ENCODE measurements around the gene USP15. TPM values are rescaled to one million over a fixed set of nuclear protein-coding genes. Genes with fewer than 3 reads are reported as not detected.

Gene USP15
- 25.0 and 25.8 TPM in 2 replicates for total RNA-seq (2021)
- Bru-seq, nascent RNA: percentile 84 among the genes with signal in this experiment
- BruChase-seq, experiment 1, labeled RNA remaining after a 2-hour chase: percentile 70 among the genes with signal in this experiment
- BruChase-seq, experiment 2, labeled RNA remaining after a 6-hour chase: percentile 65 among the genes with signal in this experiment
- long read RNA-seq, full-length matches to known transcripts: 28 of 31 reads
- long read RNA-seq, partial matches to known transcripts: 1 of 31 reads
- long read RNA-seq, other reads (novel, unspliced or antisense): 2 of 31 reads

- intact Hi-C loops (cut with micrococcal nuclease; ENCODE audit: unreplicated experiment): loop anchor here (2.0 to 10.0 kb wide), 2 partner anchors 49 to 205 kb away; partner anchors contain the start of gene MON2
- BruUV-seq (replicated peaks): no TSS peak
- POLR2A ChIA-PET (ENCODE audit: unreplicated experiment): interaction anchor here (0.7 kb wide), 1 partner anchor 207 kb away, joined by 3 read pairs; the partner anchor contains the start of gene MON2
Observed at GRCh38 chr12:62259993-62260732, at the start of gene USP15. Gene USP15 (plus strand): TSS chr12:62260404. CDS start chr12:62260415, 11 bp downstream.

GRCh38 chr12:62210422-62210821, 49.8 kb upstream of the USP15 start:
- DNase-seq: peak in 1 of 2 experiments; percentile 17
- ChIA-PET CTCF (interaction anchor here (0.6 to 0.8 kb wide), 2 partner anchors 228 to 1824 kb away, joined by 3 read pairs; no protein-coding TSS in a partner anchor), POLR2A (ENCODE audit: unreplicated experiment) (no interaction called here)
- Histone ChIP-seq H4K20me1 (ENCODE audit: insufficient read depth) (no peaks in the 10 kb centered on the region), H3K9me3 (ENCODE audit: insufficient read depth, low read depth) (no peaks in the 10 kb centered on the region; the same call in 1 of the 2 replicates), H2AFZ (no peak overlapping the region), H3F3A (ENCODE audit: insufficient read depth, low read depth) (peaks cover 7% of the 10 kb centered on the region; the same call in 1 of the 2 replicates), H3K4me1 (replicated peaks; ENCODE audit: insufficient read depth) (peaks cover 22% of the 10 kb centered on the region), H3K79me2 (ENCODE audit: low read depth) (no peaks in the 10 kb centered on the region), H3K4me2 (peak overlapping the region; percentile 30; the same call in 1 of the 2 replicates), H3K36me3 (ENCODE audit: low read depth) (no peaks in the 10 kb centered on the region), H3K27ac (no peak overlapping the region), H3K4me3 (no peak overlapping the region), H3K9me2 (ENCODE audit: insufficient read depth) (no peaks in the 10 kb centered on the region), H3K27me3 (ENCODE audit: insufficient read depth, low read depth) (no peaks in the 10 kb centered on the region)
- intact Hi-C loops (cut with micrococcal nuclease; ENCODE audit: unreplicated experiment): loop anchor here (2.0 kb wide), 1 partner anchor 50 kb away; the partner anchor contains the start of gene USP15
- peak; percentile 92 for TF ChIP-seq CTCF (conservative IDR thresholded peaks at IDR 0.05)
- TF ChIP-seq EZH2 (IDR thresholded peaks at IDR 0.05; ENCODE audit: low read depth): no peak
- no TSS peak for BruUV-seq (replicated peaks)

More at GRCh38 chr12:62259993-62260732, at the start of gene USP15:
- peaks cover 28% of the 10 kb centered on the region for H3K4me1 ChIP-seq (replicated peaks; ENCODE audit: insufficient read depth)
- TF ChIP-seq CTCF (conservative IDR thresholded peaks at IDR 0.05): peak; percentile 57
- TF ChIP-seq EZH2 (IDR thresholded peaks at IDR 0.05; ENCODE audit: low read depth): no peak
- peaks cover 15% of the 10 kb centered on the region for H4K20me1 ChIP-seq (ENCODE audit: insufficient read depth)
- CTCF ChIA-PET: no interaction called here
- peak within 1 kb of the TSS; percentile 93 for H2AFZ ChIP-seq
- H3K4me2 ChIP-seq: peak within 1 kb of the TSS; percentile 83
- peak within 1 kb of the TSS; percentile 100 for H3K4me3 ChIP-seq
- peak; percentile 83 to 96 for DNase-seq
- H3K27me3 ChIP-seq (ENCODE audit: insufficient read depth, low read depth): no peaks in the 10 kb centered on the region
- H3K27ac ChIP-seq: peak within 1 kb of the TSS; percentile 70
- H3K9me2 ChIP-seq (ENCODE audit: insufficient read depth): no peaks in the 10 kb centered on the region
- H3K9me3 ChIP-seq (ENCODE audit: insufficient read depth, low read depth): no peaks in the 10 kb centered on the region
- H3K79me2 ChIP-seq (ENCODE audit: low read depth): peaks cover 53% of the 10 kb centered on the region
- peaks cover 10% of the 10 kb centered on the region for H3F3A ChIP-seq (ENCODE audit: insufficient read depth, low read depth)
- H3K36me3 ChIP-seq (ENCODE audit: low read depth): no peaks in the 10 kb centered on the region

- no peak for TF ChIP-seq EZH2 (IDR thresholded peaks at IDR 0.05; ENCODE audit: low read depth)
- TF ChIP-seq CTCF (conservative IDR thresholded peaks at IDR 0.05): no peak
- H3K4me3 ChIP-seq: no peak overlapping the region
- POLR2A ChIA-PET (ENCODE audit: unreplicated experiment): no interaction called here
Observed at GRCh38 chr12:62211510-62211909, 48.7 kb upstream of the USP15 start.

More at GRCh38 chr12:62211510-62211909, 48.7 kb upstream of the USP15 start:
- H2AFZ ChIP-seq: no peak overlapping the region
- H3K27ac ChIP-seq: no peak overlapping the region
- BruUV-seq (replicated peaks): no TSS peak
- H3K9me3 ChIP-seq (ENCODE audit: insufficient read depth, low read depth): no peaks in the 10 kb centered on the region; the same call in 1 of the 2 replicates
- H3K9me2 ChIP-seq (ENCODE audit: insufficient read depth): no peaks in the 10 kb centered on the region
- H3K79me2 ChIP-seq (ENCODE audit: low read depth): no peaks in the 10 kb centered on the region
- no peak overlapping the region; the same call in 1 of the 2 replicates for H3K4me2 ChIP-seq
- H3K27me3 ChIP-seq (ENCODE audit: insufficient read depth, low read depth): no peaks in the 10 kb centered on the region
- CTCF ChIA-PET: no interaction called here
- H3F3A ChIP-seq (ENCODE audit: insufficient read depth, low read depth): peaks cover 7% of the 10 kb centered on the region; the same call in 1 of the 2 replicates
- DNase-seq: no peak
- no peaks in the 10 kb centered on the region for H4K20me1 ChIP-seq (ENCODE audit: insufficient read depth)
- H3K4me1 ChIP-seq (replicated peaks; ENCODE audit: insufficient read depth): peaks cover 31% of the 10 kb centered on the region
- intact Hi-C loops (cut with micrococcal nuclease; ENCODE audit: unreplicated experiment): loop anchor here (2.0 kb wide), 1 partner anchor 49 kb away; the partner anchor contains the start of gene USP15
- no peaks in the 10 kb centered on the region for H3K36me3 ChIP-seq (ENCODE audit: low read depth)

All from PC-9 (cell line).